HG02870 (cell line): ENCODE data around the gene LCAT.
"Not testable (repeated sequence)": the region's sequence is repeated elsewhere in the genome, so short reads cannot be mapped to it uniquely, and the experiment has no call there.

Experiments
- ATAC-seq: cut with Tn5 transposase; IDR thresholded peaks from one replicate; pipeline ENCODE4 v1.9.1; 2021; ENCODE audit warnings: mild to moderate bottlenecking, moderate library complexity; ENCODE audit not compliant: unreplicated experiment

Gene LCAT, protein sequence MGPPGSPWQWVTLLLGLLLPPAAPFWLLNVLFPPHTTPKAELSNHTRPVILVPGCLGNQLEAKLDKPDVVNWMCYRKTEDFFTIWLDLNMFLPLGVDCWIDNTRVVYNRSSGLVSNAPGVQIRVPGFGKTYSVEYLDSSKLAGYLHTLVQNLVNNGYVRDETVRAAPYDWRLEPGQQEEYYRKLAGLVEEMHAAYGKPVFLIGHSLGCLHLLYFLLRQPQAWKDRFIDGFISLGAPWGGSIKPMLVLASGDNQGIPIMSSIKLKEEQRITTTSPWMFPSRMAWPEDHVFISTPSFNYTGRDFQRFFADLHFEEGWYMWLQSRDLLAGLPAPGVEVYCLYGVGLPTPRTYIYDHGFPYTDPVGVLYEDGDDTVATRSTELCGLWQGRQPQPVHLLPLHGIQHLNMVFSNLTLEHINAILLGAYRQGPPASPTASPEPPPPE

DNA sequence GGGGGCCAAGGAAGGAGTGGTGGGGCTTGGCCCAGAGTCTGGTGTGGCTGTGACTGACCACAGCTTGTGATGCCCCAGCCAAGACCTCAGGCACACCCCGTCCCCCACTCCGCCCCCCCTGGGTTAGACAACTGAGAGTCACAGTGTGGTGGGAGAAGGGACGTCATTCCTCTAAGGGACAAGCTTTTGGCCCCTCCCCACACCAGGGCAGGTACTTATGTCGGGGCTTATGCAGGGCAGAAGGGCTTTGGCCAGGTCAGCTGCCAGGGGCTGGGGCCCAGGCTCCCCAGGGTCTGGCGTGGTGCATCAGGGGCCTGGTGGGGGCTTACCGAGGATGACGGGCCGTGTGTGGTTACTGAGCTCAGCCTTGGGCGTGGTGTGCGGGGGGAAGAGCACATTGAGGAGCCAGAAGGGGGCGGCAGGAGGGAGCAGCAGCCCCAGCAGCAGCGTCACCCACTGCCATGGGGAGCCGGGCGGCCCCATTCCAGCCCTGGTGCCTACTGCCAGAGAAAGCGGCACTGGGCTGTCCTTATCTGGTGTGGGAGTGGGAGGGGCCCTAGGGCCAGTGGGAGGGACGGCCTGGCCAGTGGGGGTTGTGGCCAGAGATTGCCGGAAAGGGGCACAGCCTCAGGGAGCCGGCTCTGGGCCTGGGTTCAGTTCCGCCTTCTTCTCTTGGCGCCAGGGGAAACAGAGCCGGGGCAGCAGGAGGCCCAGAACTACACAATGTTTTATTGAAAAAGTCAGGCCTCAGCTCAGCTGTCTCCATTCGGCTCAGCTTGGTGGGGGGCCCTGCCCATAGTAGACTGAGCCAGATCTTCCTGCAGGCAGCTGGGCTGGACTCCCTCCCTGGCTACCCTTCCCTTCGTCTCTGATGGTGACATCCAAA lies at the start of gene LCAT:
Gene LCAT, minus strand, starts transcription at position 502 of the 886 bp plus-strand sequence. Its CDS starts 19 bp downstream, at position 483.
- no peak for ATAC-seq

DNA sequence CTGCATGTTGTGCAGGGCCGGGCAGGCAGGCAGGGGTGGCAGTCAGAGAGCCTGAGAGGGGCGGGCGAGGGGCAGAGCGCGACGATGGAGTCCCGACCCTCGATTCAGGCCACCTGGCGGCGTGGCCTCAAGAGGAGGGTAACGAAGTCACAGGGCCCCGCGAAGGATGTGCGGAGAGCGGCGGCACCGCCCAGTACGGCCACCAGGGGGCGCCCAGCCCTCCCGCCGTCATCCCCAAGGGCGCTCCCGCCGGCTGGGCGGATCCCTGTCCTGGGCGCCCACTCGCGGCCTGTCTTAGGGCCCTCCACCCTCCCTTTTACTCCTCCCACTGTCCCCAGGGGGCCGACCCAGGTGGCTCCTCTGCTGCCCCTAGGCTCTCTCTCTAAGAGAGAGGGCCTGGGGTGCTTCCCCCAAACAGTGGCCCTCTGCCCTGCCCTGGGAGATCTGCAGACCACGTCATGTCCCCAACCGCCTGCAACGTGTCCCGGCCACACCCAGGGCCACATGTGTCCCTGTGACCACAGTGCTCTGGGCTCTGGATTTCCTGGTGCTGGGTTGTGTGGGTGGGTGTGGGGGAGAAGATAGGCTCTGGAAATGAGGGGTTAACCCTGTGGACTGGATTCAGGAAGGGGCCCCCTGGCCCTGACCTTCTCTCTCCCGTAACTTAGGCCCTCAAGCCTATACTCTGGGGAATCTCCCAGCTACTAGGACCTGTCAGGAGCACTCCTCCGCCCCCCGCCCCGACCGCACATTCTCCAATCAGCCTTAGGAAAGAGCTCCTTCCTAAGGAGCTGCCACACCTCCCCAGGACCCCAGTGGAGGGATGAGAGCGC lies 49.5 kb upstream of the LCAT start:
- peak; percentile 55 for ATAC-seq

DNA sequence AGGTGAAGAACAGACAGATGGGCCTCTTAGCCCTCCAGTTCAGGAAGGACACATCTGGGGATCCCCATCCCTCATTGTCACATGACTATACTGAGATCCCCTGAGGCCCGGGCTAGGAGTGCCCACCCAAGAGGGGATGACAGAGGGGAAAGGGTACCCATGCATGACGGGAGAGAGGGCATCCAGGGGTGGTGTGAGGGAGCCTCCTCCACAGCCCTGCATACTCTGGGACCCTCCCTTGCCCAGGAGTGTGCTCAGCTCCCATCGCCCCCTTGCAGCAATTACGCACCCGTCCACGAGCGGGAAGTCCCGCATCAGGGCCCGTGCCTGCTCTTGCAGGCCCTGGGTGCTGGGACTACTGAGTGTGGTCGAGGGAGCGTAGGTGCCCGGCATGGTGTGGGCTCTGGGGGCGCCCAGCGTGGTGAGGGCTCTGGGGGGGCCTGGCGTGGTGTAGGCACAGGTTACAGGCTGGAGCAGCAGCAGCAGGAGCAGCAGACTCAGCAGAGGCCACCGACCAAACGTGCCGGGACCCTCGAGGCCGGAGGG lies 48.8 kb upstream of the LCAT start:
- ATAC-seq, result peak; percentile 2

DNA sequence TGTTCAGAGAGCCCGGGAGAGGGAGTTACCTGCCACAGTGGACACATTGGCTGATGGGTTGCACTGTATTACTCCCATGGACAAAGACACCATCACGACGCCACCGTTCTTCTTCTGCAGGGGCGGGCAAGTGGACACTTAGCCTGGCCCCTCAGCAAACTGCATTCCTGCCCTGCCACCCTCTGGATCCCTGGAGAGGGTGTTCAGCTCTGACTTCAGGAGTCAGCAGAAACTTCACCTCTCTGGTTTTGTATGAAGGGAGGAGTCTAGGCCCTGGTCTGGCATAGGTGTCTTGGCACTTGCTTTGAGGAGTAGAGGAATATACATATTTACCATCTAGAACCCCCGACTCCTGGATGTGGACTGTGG lies 46.1 kb upstream of the LCAT start:
- no peak for ATAC-seq

DNA sequence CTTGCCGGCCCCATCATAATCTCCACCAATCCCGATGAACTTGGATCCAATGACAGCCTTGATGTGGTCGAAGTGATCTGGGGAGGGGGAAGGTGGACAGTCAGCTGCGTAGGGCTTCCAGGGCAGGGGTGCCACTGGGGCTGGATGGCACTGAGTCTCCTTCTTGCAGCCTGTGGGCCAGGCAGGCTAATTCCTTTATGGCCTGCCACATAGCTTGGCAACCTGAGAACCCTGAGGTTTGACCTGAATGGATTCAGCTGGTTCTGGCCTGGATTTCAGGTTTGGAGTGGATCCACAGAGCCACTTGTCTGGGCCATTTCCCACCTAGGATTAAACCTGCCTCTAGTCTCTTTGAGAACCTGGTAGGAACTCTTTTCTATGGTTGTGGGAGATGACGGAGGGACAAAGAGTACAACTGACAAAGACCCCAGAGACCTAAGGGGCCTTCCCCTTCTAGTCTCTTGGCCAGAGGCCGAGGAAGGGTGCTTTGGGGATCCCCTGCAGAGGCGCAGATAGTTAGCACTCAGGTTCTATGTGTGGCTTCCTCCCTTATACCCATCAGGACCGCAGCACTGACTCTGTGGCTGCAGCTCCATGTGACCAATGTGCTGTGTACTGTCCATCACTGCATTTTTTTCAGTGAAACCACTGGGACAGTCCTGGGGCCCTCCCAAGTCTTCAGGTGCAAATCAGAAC lies 45.5 kb upstream of the LCAT start:
- ATAC-seq, result no peak

DNA sequence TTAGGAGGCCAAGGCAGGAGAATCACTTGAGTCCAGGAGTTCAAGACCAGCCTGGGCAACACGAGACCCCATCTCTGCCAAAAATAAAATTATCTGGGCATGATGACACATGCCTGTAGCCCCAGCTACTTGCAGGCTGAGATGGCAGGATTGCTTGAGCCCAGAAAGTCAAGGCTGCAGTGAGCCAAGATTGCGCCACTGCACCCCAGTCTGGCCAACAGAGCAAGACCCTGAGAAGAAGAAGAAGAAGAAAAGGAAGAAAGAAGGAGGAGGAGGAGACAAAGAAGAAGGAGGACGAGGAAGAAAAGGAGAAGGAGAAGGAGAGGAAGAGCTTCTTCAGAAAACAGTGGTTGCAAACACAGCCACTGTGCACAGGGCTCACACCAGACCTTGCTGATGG lies 44.8 kb upstream of the LCAT start:
- no peak for ATAC-seq

DNA sequence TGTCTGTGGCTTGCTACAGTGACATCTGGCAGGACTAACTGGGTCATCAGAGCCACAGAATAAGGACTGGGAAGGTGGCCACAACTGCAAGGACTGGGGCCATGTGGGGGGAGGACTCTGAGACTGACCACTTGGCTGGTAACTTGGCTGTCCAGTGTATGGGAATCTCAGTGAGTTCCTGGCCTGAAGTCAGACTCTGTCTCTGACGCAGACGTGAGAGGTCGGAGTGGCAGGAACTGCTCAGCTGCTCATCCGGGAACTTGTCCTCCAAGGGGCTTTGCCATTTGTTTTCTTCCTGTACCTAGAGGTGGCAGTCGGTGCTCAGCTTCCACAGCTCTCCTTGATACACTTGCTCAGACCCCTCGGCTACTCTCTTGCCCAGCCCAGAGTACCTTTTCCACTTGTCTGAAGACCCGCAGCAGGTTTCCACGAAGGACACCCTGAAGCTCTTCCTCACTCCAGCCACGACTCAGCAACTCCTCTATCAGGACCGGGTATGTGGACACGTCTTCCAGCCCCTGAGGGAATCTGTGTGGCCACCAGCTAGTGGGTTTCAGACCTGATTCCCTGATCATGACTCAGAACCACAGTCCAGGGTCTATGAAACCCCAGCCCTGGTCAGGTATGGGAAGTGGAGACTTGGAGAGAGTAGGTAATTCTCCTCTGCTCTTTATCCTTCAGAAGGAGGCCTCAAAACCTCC lies 43.7 kb upstream of the LCAT start:
- no peak for ATAC-seq

DNA sequence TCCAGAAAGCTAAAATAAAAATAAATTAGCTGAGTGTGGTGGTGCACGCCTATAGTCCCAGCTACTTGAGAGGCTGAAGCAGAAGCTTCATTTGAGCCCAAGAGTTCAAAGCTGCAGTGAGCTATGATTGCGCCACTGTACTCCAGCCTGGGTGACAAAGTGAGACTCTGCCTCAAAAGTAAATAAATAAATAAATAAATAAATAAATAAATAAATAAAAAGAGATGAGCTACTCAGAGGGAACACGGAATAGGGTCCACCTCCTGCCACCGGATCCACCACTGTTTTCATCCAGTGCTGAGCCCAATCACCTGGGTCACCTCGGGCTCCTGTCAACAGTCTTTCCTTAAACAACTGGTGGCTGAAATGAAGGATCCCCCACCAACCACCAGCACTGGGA lies 43.0 kb upstream of the LCAT start:
- no peak for ATAC-seq

DNA sequence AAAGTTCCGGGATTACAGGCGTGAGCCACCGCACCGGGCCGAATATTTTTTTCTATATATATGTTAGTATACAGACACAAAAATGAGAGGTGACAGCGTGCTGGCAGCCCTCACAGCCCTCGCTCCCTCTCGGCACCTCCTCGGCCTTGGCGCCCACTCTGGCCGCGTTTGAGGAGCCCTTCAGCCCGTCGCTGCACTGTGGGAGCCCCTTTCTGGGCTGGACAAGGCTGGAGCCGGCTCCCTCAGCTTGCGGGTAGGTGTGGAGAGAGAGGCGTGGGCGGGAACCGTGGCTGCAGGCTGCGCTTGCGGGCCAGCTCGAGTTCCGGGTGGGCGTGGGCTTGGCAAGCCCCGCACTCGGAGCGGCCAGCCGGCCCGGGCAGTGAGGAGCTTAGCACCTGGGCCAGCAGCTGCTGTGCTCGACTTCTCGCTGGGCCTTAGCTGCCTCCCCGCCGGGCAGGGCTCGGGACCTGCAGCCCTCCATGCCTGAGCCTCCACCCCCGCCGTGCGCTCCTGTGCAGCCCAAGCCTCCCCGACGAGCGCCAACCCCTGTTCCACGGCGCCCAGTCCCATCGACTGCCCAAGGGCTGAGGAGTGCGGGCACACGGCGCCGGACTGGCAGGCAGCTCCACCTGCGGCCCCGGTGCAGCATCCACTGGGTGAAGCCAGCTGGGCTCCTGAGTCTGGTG lies 38.2 kb upstream of the LCAT start:
- ATAC-seq, result no peak

DNA sequence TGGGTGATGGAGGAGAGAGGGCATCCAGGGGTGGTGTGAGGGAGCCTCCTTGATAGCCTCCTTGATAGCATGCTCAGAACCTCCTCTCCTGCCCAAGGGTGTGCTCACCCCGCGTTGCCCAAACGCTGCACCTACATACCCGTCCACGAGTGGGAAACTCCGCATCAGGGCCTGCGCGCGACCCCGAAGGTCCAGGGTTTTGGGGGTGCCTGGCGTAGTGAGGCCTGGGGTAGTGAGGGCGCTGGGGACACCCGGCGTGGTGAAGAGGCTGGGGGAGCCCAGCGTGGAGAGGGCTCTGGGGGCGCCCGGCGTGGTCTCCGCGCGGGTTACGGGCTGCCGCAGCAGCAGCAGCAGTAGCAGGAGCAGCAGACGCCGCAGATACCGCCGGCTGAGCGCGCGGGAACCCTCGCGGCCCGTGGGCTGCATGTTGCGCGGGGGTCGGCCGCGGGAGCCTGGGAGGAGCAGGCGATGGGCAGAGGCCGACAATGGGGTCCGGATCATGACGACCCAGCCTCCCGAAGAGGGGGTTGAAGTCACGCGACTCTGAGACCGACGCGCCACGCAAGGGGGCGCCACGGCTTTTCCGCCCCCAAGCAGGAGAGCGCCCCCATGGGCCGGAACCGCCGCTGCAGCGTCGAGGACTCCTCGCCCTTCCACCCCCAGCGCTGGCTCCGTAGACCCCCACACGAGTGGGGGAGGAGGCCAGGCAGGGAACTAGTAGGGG lies 36.2 kb upstream of the LCAT start, which contains the start of gene DPEP3:
Gene DPEP3, minus strand, starts transcription at position 545 of the 724 bp plus-strand sequence. Its CDS starts 119 bp downstream, at position 426.
- no peak for ATAC-seq

DNA sequence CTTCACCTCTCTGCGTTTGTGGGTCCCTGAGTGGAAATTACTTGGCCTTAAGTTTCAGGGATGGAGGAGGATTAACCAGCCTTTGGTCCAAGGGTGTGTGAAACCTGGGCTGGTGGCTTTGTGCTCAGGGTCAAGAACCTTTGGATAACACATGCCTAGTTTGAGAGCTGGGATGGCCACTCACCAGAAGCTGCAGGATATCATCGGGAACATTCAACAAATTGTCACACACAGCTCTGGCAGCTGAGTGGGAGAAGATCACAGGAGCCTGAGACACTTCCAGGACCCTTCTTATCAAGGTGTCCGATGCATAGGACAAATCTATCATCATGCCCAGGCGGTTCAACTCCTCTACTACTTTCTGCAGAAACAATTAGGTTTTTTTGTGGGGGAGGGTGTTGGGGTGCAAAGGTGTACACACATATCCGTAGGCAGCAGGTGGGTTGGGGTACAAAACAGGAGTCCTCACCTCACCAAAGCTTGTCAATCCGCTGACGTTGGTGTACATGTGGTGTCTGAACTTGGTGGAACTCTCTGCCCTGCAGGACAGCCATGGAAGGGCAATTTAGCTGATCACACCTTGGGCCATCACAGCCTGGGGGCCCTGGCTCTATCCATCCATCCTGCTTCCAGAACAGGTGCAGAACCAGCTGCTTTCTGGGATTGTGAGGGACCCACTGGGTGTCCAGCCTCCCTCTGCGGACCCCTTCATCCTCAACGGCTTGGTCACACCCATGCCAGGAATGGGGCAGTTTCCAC lies 33.7 kb upstream of the LCAT start:
- ATAC-seq, result no peak

DNA sequence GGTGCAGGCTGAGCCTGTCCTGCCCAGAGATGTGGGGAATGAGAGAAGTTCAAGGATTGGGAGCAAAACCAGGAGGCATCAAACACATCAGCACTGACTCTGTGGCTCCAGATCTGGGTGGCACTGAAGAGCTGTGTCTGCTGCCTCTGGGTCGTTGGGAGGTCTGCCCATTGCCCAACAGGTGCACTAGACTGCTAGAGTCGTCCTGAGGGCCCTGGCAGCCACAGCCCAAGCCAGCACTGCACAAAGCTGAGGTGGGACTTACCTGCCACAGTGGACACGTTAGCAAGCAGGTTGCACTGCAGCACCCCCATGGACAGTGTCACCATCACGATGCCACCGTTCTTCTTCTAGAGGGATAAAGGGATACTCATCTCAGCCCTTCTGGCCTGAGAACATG lies 33.1 kb upstream of the LCAT start:
- no peak for ATAC-seq

DNA sequence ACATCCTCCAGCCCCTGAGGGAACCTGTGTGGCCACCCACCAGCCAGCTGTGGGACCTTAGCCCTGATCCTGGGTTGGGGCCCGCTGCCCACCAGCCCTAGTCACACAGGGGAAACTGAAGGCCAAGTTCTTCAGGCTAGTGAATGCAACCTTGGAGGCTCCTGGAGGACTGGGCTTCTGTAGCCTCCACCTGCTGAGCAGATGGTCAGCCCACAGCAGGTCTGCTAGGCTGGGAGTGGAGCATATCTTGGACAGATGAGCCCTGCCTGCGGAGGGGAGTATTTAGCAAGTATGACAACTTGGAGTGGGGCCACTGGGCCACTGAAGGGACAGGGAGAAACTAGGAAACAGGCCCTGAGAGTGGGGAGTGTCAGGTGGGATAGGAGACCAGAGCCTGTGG lies 32.3 kb upstream of the LCAT start:
- no peak for ATAC-seq

DNA sequence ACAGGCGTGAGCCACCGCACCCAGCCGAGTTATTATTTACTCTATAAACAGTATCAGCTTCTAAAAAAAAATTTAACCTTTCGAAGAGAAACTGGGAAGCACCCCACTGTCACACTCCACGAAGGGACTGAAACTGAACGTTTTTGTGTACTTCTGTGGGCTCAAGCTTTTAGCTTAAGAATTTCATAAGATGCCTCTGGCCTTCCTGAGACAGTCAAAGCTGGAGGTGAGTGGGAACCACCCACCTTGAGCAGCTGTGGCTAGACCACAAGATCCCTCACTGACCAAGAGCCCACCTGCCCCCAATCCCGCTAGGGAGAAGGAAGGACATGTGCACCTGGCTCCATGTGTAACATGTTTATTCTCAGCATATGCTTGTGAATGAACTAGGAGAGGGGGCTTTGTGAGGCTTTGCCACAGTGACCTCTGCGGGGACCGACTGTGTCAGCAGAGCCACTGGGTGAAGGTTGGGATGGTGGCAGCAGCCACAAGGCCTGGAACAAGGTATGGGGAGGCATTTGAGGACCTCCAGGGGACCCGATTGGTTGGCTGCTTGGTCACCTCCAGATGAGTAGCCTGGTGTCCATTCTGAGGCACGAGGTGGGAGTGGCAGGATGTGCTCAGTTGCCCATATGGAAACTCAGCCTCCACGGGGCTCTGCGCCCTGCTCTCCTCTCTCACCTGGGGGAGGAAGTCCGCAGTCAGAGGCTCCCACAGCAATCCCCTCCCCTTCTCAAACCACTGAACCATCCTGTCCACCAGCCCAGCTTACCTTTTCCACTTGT lies 31.6 kb upstream of the LCAT start:
- peak; percentile 65 for ATAC-seq

DNA sequence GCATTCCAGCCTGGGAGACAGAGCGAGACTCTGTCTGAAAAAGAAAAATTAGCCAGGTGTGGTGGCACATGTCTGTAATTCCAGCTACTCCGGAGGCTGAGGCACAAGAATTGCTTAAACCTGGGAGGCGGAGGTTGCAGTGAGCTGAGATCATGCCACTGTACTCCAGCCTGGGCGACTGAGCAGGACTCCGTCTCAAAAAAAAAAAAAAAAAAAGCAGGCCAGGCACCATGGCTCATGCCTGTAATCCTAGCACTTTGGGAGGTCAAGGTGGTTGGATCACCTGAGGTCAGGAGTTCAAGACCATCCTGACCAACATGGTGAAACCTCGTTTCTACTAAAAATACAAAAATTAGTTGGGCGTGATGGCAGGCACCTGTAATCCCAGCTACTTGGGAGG lies 28.4 kb upstream of the LCAT start:
- not testable (repeated sequence) for ATAC-seq

DNA sequence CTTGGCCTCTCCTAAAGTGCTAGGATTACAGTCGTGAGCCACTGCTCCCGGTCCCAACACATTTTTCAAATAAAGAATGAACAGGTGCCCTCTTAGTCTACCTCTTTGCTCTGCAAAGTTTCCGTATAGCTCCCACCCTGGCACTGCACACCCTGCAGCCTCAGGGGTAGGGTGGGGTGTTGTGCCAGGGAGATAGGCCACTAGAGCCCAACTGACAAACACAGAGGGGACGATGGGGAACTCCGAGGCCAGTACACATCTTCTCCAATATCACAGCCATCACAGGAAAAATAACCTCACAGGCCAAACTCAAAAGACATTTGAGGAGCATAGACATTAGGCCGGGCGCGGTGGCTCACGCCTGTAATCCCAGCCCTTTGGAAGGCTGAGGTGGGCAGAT lies 27.2 kb upstream of the LCAT start:
- ATAC-seq, result no peak
